ENCODE data around the gene VPREB1.
"Not testable (repeated sequence)": the region's sequence is repeated elsewhere in the genome, so short reads cannot be mapped to it uniquely, and the experiment has no call there.

The VPREB1 gene

DNA sequence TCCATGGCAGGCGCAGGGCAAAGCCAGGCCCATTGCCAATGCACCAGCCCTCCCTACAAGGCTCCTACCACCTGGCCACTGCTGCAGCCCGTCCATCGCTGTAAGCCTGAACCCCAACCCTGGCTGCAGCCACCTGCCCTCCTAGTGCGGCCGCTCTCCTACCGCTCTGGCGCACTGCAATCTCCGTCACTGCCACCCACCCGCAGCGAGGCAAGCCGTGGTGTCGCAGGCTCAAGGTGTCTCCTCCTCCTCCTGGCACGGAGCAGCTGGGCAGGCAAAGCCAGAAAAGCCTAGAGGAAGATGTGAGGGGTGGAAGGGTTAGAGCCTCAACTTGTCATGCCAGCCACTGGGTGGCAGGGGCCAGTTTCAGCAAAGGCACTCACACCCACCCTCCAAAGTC is 50.1 kb downstream of the VPREB1 start:
- not testable (repeated sequence) for H3K27ac Mint-ChIP-seq, H3K9me3 Mint-ChIP-seq, DNase-seq, ATAC-seq, H3K4me3 Mint-ChIP-seq, H3K27me3 Mint-ChIP-seq
- peaks cover 15% of the 10 kb centered on the region for H3K4me1 Mint-ChIP-seq

Measured in stimulated activated naive CD8-positive, alpha-beta T cell treated with anti-CD3 and anti-CD28 coated beads, Interleukin-15, amount 100 ng/mL, for 72 hours (primary cell).